Caco-2 (cell line): ENCODE results near the gene CACNG4. TPM values are rescaled to one million over a fixed set of nuclear protein-coding genes. Genes with fewer than 3 reads are reported as not detected.

Experiments
- BruUV-seq: library from RNA; stranded (reverse); fragments of 400-500 nt; replicated peaks from 2 replicates; lab custom pipeline; 2021; lab: Mats Ljungman, UMichigan
- CTCF ChIA-PET: fragments of 300-600 bp; sonication (Branson Sonifier 250); formaldehyde crosslinking; loops from one replicate; lab custom pipeline; 2022; ENCODE audit warnings: antibody characterized with exemption; lab: Charles Lee
- POLR2A ChIA-PET: fragments of 300-600 bp; sonication (Branson Sonifier 250); formaldehyde crosslinking; loops from one replicate; lab custom pipeline; 2022; ENCODE audit warnings: antibody characterized with exemption; lab: Charles Lee
- DNase-seq, 2 experiments: peaks; one replicate each; pipeline versions ENCODE4 v3.0.0 to v3.0.0-alpha.2; 2020 to 2022
- H3K27me3 ChIP-seq: replicated peaks from 2 replicates; pipeline ENCODE4 v1.6.0; 2011; ENCODE audit warnings: low read length; ENCODE audit not compliant: control insufficient read depth, insufficient read depth
- H3K36me3 ChIP-seq: 2 replicates; pipeline ENCODE4 v1.5.1; 2011; ENCODE audit warnings: low read length; ENCODE audit not compliant: control insufficient read depth, insufficient read depth
- H3K4me1 ChIP-seq: fragments of 250-450 bp; sonication (Bioruptor Pico); 2 replicates; pipeline ENCODE4 v1.5.1; 2020; ENCODE audit warnings: mild to moderate bottlenecking
- H3K4me3 ChIP-seq: 2 replicates; pipeline ENCODE4 v1.5.1; 2011; ENCODE audit warnings: low read depth, mild to moderate bottlenecking, control low read depth, low read length
- H3K9me3 ChIP-seq: fragments of 250-450 bp; sonication (Bioruptor Pico); 2 replicates; pipeline ENCODE4 v1.5.1; 2020; ENCODE audit warnings: mild to moderate bottlenecking, moderate library complexity
- H3K27ac Mint-ChIP-seq: one replicate; pipeline ENCODE4 v1.8.0; 2022; ENCODE audit warnings: mixed read lengths; ENCODE audit not compliant: unreplicated experiment
- H3K27me3 Mint-ChIP-seq: one replicate; pipeline ENCODE4 v1.8.0; 2022; ENCODE audit warnings: mixed read lengths; ENCODE audit not compliant: insufficient read depth, unreplicated experiment
- H3K36me3 Mint-ChIP-seq: one replicate; pipeline ENCODE4 v1.8.0; 2022; ENCODE audit warnings: mild to moderate bottlenecking, mixed read lengths; ENCODE audit not compliant: insufficient read depth, unreplicated experiment
- H3K4me1 Mint-ChIP-seq: one replicate; pipeline ENCODE4 v1.8.0; 2022; ENCODE audit warnings: low read depth, mixed read lengths; ENCODE audit not compliant: unreplicated experiment
- H3K4me3 Mint-ChIP-seq: one replicate; pipeline ENCODE4 v1.8.0; 2022; ENCODE audit warnings: mild to moderate bottlenecking, moderate library complexity, mixed read lengths; ENCODE audit not compliant: unreplicated experiment
- H3K9me3 Mint-ChIP-seq: one replicate; pipeline ENCODE4 v1.8.0; 2022; ENCODE audit warnings: mixed read lengths; ENCODE audit not compliant: unreplicated experiment
- intact Hi-C: fragments of 100-400 bp; cut with micrococcal nuclease; formaldehyde crosslinking; loops from one replicate; pipeline ENCODE4 v1.10.0; 2022; ENCODE audit not compliant: unreplicated experiment
- total RNA-seq: library from RNA; stranded (reverse); gene quantifications from 2 replicates; pipeline ENCODE4 v1.2.3, GENCODE V29; 2022
- TF ChIP-seq, protein P1 (sequence below), 2 experiments: fragments of 200-600 bp in 1 of 2; IDR thresholded peaks; 1 replicate in 1 of 2; 2 replicates in 1 of 2; pipeline versions ENCODE4 v1.5.1 to v1.8.0; 2011 to 2022; ENCODE audit warnings: antibody characterized with exemption in 1 of 2, control low read depth in 1 of 2, inconsistent platforms in 1 of 2, low read depth in 1 of 2, low read length in 1 of 2, mild to moderate bottlenecking in 1 of 2, moderate library complexity in 1 of 2; ENCODE audit not compliant: insufficient read depth in 1 of 2, severe bottlenecking in 1 of 2, unreplicated experiment in 1 of 2

The CACNG4 gene
- total RNA-seq, 1 experiment from 2014 or later, result 12.8 TPM

DNA sequence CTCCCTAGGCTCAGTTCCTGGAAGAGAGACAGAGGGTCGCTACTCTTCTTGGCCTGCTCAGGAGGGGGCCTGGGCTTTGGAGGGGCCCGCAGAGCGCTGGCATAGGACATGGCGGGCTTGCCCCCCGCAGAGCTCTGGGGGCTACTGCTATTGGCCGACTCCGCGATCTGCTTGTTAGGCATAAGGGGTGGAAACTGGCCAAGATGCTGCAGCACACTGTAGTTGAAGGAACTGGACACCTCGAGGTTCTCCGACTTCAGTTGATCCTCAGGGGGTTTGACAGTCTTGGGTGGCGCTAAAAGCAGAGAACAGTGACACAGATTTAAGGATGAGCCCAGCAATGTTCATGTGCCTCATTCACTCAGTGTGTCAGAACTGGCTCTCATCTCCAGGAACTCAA lies 113.8 kb downstream of the CACNG4 start:
- H3K27ac Mint-ChIP-seq, result no peak overlapping the region
- peaks cover 28% of the 10 kb centered on the region for H3K36me3 Mint-ChIP-seq
- CTCF ChIA-PET, result no interaction called here
- no peaks in the 10 kb centered on the region for H3K27me3 ChIP-seq
- no peaks in the 10 kb centered on the region for H3K9me3 Mint-ChIP-seq
- H3K4me1 ChIP-seq, result peaks cover 25% of the 10 kb centered on the region
- H3K4me3 ChIP-seq, result no peak overlapping the region
- H3K4me3 Mint-ChIP-seq, result no peak overlapping the region
- no peak for DNase-seq
- TF ChIP-seq, protein P1, sequence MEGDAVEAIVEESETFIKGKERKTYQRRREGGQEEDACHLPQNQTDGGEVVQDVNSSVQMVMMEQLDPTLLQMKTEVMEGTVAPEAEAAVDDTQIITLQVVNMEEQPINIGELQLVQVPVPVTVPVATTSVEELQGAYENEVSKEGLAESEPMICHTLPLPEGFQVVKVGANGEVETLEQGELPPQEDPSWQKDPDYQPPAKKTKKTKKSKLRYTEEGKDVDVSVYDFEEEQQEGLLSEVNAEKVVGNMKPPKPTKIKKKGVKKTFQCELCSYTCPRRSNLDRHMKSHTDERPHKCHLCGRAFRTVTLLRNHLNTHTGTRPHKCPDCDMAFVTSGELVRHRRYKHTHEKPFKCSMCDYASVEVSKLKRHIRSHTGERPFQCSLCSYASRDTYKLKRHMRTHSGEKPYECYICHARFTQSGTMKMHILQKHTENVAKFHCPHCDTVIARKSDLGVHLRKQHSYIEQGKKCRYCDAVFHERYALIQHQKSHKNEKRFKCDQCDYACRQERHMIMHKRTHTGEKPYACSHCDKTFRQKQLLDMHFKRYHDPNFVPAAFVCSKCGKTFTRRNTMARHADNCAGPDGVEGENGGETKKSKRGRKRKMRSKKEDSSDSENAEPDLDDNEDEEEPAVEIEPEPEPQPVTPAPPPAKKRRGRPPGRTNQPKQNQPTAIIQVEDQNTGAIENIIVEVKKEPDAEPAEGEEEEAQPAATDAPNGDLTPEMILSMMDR (IDR thresholded peaks at IDR 0.05; ENCODE audit: insufficient read depth in 1 of 2, low read depth in 1 of 2, low read length in 1 of 2, severe bottlenecking in 1 of 2, unreplicated experiment in 1 of 2), result no peak
- intact Hi-C loops, result no loop called here
- POLR2A ChIA-PET, result no interaction called here
- no peaks in the 10 kb centered on the region for H3K9me3 ChIP-seq
- H3K4me1 Mint-ChIP-seq, result peaks cover 23% of the 10 kb centered on the region
- H3K27me3 Mint-ChIP-seq, result no peaks in the 10 kb centered on the region
- H3K36me3 ChIP-seq, result peaks cover 2% of the 10 kb centered on the region; the same call in 1 of the 2 replicates
- no TSS peak for BruUV-seq

DNA sequence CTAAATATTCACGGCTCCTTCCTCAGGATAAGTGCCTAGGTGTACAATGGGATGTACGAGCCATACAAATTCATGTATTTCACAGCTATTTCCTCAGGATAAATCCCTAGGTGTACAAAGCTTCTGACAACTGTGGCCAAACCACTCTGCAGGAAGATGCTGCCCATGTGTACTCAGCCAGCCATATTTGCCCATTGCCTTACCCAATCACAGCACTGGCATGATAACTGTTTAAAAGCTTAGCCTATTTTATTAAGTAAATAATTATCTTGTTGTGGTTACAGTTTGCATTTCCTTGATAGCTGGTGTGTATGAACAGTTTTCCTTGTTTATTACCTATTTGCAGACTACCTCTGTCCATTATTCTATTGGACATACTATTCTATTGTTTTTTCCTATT lies 115.0 kb downstream of the CACNG4 start:
- TF ChIP-seq, protein P1 (IDR thresholded peaks at IDR 0.05; ENCODE audit: insufficient read depth in 1 of 2, low read depth in 1 of 2, low read length in 1 of 2, severe bottlenecking in 1 of 2, unreplicated experiment in 1 of 2), result no peak
- no peak overlapping the region for H3K27ac Mint-ChIP-seq
- H3K9me3 ChIP-seq, result no peaks in the 10 kb centered on the region
- no peak for DNase-seq
- CTCF ChIA-PET, result no interaction called here
- intact Hi-C loops, result no loop called here
- H3K27me3 Mint-ChIP-seq, result no peaks in the 10 kb centered on the region
- H3K4me3 Mint-ChIP-seq, result no peak overlapping the region
- peaks cover 33% of the 10 kb centered on the region for H3K36me3 Mint-ChIP-seq
- POLR2A ChIA-PET, result no interaction called here
- H3K27me3 ChIP-seq, result no peaks in the 10 kb centered on the region
- BruUV-seq, result no TSS peak
- H3K36me3 ChIP-seq, result peaks cover 2% of the 10 kb centered on the region; the same call in 1 of the 2 replicates
- no peaks in the 10 kb centered on the region for H3K9me3 Mint-ChIP-seq
- H3K4me1 Mint-ChIP-seq, result peaks cover 23% of the 10 kb centered on the region
- peaks cover 25% of the 10 kb centered on the region for H3K4me1 ChIP-seq
- H3K4me3 ChIP-seq, result no peak overlapping the region

DNA sequence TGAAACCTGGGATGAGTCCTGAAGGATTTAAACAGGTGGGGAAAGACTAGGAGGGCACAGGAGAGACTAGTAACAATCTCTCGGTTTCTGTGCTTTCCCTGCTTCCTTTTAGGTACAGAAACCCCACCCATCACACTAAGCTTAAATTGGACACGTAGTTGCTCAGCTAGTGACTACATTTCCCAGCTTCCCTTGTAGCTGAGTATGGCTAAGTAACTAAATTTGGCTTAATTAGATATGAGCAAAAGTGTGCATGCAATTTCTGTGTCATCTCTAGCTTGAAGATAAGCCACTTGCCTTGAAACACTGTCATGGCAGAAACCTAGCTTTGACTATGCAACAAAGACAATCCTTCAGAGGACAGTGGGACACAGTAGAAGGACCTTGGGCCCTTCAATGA lies 116.3 kb downstream of the CACNG4 start:
- Histone ChIP-seq H3K36me3 (peaks cover 2% of the 10 kb centered on the region; the same call in 1 of the 2 replicates), H3K9me3 (no peaks in the 10 kb centered on the region), H3K4me1 (peaks cover 13% of the 10 kb centered on the region), H3K27me3 (no peaks in the 10 kb centered on the region), H3K4me3 (no peak overlapping the region)
- Mint-ChIP-seq H3K4me1 (peaks cover 15% of the 10 kb centered on the region), H3K4me3 (no peak overlapping the region), H3K9me3 (no peaks in the 10 kb centered on the region), H3K27ac (no peak overlapping the region), H3K27me3 (no peaks in the 10 kb centered on the region), H3K36me3 (peaks cover 41% of the 10 kb centered on the region)
- TF ChIP-seq, protein P1 (IDR thresholded peaks at IDR 0.05; ENCODE audit: insufficient read depth in 1 of 2, low read depth in 1 of 2, low read length in 1 of 2, severe bottlenecking in 1 of 2, unreplicated experiment in 1 of 2), result no peak
- DNase-seq, result no peak
- CTCF ChIA-PET, result interaction anchor here (0.5 kb wide), 1 partner anchor 349 kb away, joined by 3 read pairs; no protein-coding TSS in a partner anchor
- POLR2A ChIA-PET, result no interaction called here
- intact Hi-C loops, result loop anchor here (10.0 kb wide), 1 partner anchor 366 kb away; no protein-coding TSS in a partner anchor
- no TSS peak for BruUV-seq
